ENCODE data around the gene EPHA7.

GRCh38 chr6:93365445-93365844 is 53.9 kb downstream of the EPHA7 start:
- TF ChIP-seq, protein P1, sequence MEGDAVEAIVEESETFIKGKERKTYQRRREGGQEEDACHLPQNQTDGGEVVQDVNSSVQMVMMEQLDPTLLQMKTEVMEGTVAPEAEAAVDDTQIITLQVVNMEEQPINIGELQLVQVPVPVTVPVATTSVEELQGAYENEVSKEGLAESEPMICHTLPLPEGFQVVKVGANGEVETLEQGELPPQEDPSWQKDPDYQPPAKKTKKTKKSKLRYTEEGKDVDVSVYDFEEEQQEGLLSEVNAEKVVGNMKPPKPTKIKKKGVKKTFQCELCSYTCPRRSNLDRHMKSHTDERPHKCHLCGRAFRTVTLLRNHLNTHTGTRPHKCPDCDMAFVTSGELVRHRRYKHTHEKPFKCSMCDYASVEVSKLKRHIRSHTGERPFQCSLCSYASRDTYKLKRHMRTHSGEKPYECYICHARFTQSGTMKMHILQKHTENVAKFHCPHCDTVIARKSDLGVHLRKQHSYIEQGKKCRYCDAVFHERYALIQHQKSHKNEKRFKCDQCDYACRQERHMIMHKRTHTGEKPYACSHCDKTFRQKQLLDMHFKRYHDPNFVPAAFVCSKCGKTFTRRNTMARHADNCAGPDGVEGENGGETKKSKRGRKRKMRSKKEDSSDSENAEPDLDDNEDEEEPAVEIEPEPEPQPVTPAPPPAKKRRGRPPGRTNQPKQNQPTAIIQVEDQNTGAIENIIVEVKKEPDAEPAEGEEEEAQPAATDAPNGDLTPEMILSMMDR (IDR thresholded peaks at IDR 0.05; ENCODE audit: poor library complexity): no peak
- no peak for TF ChIP-seq EZH2 (IDR thresholded peaks at IDR 0.05; ENCODE audit: borderline replicate concordance)

All from hepatocyte (in vitro differentiated cells).